Measurements from ENCODE around the gene PPP2R5B. TPM values are rescaled to one million over a fixed set of nuclear protein-coding genes. Genes with fewer than 3 reads are reported as not detected.

Gene PPP2R5B
- total and polyA plus RNA-seq, 8 donors: 6.3 to 24.2 (median 12.1) TPM

DNA sequence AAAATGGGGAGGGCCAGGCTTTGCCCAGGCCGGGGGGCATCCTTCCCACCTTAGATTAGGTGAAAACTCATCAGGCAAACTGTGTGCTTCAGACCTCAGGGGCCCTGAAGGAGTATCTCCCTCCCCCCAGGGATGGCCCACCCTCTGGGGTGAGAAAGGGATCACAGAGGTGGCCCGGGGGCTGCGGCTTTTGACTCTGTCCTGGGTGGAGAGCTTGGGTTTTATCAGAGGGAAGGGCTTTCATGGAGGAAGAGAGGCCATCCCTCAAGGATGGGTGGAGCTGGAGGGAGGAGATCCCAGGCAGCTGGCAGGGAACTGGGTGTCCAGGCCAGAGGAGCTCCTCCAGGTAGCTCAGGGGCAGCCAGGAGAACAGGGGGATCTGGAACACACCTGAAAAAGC, 3.1 kb upstream of the PPP2R5B start:
- Histone ChIP-seq H3K27me3 (no peaks in the 10 kb centered on the region), H3K4me3 (no peak overlapping the region), H3K27ac (no peak overlapping the region), H3K9me3 (no peaks in the 10 kb centered on the region), H3K36me3 (no peaks in the 10 kb centered on the region), H3K4me1 (peaks cover 0 to 13% (median 9%) of the 10 kb centered on the region in 3 donors)
- TF ChIP-seq, protein P1, sequence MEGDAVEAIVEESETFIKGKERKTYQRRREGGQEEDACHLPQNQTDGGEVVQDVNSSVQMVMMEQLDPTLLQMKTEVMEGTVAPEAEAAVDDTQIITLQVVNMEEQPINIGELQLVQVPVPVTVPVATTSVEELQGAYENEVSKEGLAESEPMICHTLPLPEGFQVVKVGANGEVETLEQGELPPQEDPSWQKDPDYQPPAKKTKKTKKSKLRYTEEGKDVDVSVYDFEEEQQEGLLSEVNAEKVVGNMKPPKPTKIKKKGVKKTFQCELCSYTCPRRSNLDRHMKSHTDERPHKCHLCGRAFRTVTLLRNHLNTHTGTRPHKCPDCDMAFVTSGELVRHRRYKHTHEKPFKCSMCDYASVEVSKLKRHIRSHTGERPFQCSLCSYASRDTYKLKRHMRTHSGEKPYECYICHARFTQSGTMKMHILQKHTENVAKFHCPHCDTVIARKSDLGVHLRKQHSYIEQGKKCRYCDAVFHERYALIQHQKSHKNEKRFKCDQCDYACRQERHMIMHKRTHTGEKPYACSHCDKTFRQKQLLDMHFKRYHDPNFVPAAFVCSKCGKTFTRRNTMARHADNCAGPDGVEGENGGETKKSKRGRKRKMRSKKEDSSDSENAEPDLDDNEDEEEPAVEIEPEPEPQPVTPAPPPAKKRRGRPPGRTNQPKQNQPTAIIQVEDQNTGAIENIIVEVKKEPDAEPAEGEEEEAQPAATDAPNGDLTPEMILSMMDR (IDR thresholded peaks at IDR 0.05): no peak
- DNase-seq (peak in 2 of 6 donors; percentile 9 to 21), ATAC-seq (no peak), FAIRE-seq (no peak)
- 58 to 92% methylated on average over 2 to 3 of the region's 3 CpGs for WGBS, 2 donors
- intact Hi-C loops (cut with DNase I): no loop called here

DNA sequence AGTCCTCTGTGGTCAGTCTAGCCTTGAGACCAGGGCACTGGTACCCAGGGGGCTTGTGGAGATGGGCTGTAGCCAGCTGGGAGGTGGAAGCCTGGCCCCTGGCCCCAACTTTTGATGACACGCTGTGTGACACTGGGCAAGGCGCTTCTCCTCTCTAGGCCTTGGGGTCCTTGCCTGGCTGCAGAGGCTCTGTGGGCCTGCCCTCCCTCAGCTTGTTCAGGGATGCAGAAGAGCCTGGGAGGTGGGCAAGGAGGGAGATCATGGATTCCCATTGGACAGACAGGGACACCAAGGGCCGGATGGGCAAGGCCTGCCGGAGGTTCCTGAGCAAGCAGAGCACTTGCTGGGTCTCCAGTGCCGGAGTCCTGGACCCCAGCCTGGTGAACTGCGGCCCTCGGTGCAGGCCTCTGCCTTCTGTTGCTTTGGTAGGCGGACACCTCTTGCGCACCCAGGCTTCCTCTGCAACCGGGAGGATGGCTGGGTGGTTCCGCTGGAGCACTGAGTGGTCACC, 1.3 kb upstream of the PPP2R5B start:
- H3K4me1 ChIP-seq: peaks cover 0 to 7% (median 4%) of the 10 kb centered on the region in 3 donors
- H3K9me3 ChIP-seq: no peaks in the 10 kb centered on the region
- H3K27me3 ChIP-seq: no peaks in the 10 kb centered on the region
- no peaks in the 10 kb centered on the region for H3K36me3 ChIP-seq
- TF ChIP-seq, protein P1 (IDR thresholded peaks at IDR 0.05): no peak
- peak in 3 of 6 donors; percentile 33 to 78 (median 61) for DNase-seq
- ATAC-seq: no peak
- H3K27ac ChIP-seq: peak overlapping the region in 1 of 4 donors; percentile 81
- 89 to 94% methylated on average over 11 of the region's 11 CpGs for WGBS, 2 donors
- FAIRE-seq: no peak
- no peak overlapping the region for H3K4me3 ChIP-seq
- intact Hi-C loops (cut with DNase I): no loop called here

DNA sequence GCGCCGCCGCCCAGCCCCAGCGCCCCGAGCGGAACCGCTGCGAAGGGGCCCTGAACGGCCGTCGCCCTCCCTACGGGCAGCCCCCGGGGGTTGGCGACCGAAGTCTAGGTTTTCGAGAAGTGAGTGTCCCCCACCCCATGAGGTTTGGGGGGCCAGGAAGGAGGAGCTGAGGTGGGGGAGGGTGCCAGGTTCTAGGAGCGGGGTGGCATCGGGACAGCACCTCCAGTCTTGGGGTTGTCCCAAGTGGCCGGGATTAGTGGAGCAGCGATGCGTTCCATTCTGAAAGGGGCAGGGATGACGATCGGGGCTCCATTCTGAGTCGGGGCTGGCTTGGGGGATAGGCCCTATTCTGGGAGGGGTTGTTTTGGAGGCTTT, 408 bp downstream of the PPP2R5B start:
- peak overlapping the region; percentile 55 to 100 (median 94) for H3K4me3 ChIP-seq
- no peaks in the 10 kb centered on the region for H3K9me3 ChIP-seq
- DNase-seq (peak in 2 of 6 donors; percentile 36 to 52), ATAC-seq (peak in 3 of 4 donors; percentile 6 to 22 (median 8)), FAIRE-seq (no peak)
- intact Hi-C loops (cut with DNase I): no loop called here
- H3K27ac ChIP-seq: peak overlapping the region; percentile 78 to 95 (median 81)
- H3K27me3 ChIP-seq: no peaks in the 10 kb centered on the region
- 0% methylated on average over 24 of the region's 24 CpGs for WGBS, 2 donors
- TF ChIP-seq, protein P1 (IDR thresholded peaks at IDR 0.05): no peak
- H3K4me1 ChIP-seq: peaks cover 0 to 4% (median 0%) of the 10 kb centered on the region in 3 donors
- H3K36me3 ChIP-seq: no peaks in the 10 kb centered on the region

DNA sequence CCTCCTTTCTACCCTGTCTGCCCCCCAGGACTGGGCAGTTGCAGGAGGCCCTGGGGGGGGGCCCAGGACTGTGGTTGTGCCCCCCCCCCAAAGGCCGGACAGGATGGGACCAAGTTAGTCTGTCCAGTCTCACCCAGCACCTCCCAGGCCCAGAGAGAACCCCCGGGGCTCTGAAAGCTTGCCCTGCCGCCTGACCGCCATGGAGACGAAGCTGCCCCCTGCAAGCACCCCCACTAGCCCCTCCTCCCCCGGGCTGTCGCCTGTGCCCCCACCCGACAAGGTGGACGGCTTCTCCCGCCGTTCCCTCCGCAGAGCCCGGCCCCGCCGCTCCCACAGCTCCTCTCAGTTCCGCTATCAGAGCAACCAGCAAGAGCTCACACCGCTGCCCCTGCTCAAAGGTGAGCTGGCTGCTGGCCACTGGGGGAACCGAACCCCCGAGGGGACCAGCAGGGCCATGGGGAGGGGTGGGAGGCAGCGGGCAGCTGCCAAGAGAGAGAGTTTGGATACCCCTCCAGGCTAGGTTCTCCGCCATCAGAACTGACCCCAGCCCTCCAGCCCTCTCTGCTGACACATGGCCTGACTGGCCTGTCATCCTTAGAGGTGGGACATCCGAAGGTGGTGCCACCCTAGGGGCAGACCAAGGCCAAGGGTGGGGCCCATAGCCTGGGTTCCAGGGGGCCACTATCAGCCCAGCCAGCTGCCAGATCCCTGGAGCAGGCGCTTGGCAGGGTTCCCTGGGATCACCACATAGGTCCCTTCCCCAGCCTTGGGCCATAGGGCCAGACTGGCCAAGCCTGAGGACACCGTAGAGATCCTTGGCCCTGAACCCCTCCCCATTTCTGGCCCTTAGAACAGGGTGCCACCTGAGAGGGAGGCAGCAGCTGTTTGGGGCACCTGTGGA, 1.3 kb downstream of the PPP2R5B start:
- no peak overlapping the region for H3K27ac ChIP-seq
- FAIRE-seq: no peak
- intact Hi-C loops (cut with DNase I): no loop called here

More for the DNA sequence above, 1.3 kb downstream of the PPP2R5B start:
- Histone ChIP-seq H3K4me3 (peak overlapping the region; percentile 55 to 100 (median 94)), H3K27me3 (no peaks in the 10 kb centered on the region), H3K4me1 (peaks cover 0 to 4% (median 0%) of the 10 kb centered on the region in 3 donors), H3K9me3 (no peaks in the 10 kb centered on the region), H3K36me3 (peaks cover 0 to 8% (median 0%) of the 10 kb centered on the region in 3 donors)
- TF ChIP-seq, protein P1 (IDR thresholded peaks at IDR 0.05): no peak
- WGBS, 2 donors: 31 to 45% methylated on average over 20 to 24 of the region's 24 CpGs
- ATAC-seq: no peak
- peak in 3 of 6 donors; percentile 40 to 85 (median 71) for DNase-seq
